GM19023 (cell line): ENCODE results near the gene STRIP2.
"Not testable (repeated sequence)": the region's sequence is repeated elsewhere in the genome, so short reads cannot be mapped to it uniquely, and the experiment has no call there.

ENCODE experiments used
- ATAC-seq: cut with Tn5 transposase; IDR thresholded peaks from one replicate; pipeline ENCODE4 v1.9.1; 2021; ENCODE audit warnings: mild to moderate bottlenecking, moderate library complexity; ENCODE audit not compliant: unreplicated experiment

Gene STRIP2

GRCh38 chr7:129453510-129454248, 19.4 kb downstream of the STRIP2 start:
- no peak for ATAC-seq

- ATAC-seq: no peak
Observed at GRCh38 chr7:129454249-129454551, 20.0 kb downstream of the STRIP2 start.

DNA sequence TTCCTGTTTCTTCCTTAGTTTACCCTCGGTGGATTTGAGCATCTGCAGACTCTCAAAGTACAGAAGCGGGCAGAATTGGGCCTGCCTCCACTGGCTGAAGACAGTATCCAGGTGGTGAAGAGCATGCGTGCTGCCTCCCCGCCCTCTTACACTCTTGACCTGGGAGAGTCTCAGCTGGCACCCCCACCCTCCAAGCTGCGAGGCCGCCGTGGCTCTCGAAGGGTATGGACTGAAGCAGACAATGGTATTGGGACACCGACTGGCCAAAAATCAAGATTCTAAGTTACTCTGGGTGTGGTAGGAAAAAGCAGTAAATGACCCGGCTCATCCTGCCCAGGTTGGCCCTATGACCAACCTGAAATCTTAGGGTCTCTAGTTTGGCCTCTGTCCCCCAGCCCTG, 22.2 kb downstream of the STRIP2 start:
- ATAC-seq: no peak

- ATAC-seq: no peak
Observed at GRCh38 chr7:129457101-129457500, 22.9 kb downstream of the STRIP2 start.

- ATAC-seq: no peak
Observed at GRCh38 chr7:129458171-129458570, 23.9 kb downstream of the STRIP2 start.

GRCh38 chr7:129461809-129462208, 27.6 kb downstream of the STRIP2 start:
- ATAC-seq: no peak

DNA sequence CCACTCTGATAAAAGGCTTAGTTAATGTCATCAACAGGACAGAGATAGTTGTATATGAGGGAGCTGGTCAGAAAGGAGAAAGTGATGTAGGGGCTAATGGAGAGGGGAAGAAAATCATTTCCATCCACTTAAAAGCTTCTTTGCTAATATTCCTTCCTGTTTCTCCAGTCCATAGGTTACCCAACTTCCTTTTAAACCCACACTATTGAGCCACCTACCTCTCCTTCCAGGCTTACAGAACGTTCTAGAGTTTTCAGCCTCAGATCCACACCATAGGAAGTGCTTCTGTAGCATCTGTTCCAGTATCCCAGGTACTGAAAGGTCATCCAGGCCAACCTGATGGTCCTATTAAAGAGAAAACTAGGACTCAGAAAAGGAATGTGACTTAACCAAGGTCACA, 28.2 kb downstream of the STRIP2 start:
- ATAC-seq: no peak

DNA sequence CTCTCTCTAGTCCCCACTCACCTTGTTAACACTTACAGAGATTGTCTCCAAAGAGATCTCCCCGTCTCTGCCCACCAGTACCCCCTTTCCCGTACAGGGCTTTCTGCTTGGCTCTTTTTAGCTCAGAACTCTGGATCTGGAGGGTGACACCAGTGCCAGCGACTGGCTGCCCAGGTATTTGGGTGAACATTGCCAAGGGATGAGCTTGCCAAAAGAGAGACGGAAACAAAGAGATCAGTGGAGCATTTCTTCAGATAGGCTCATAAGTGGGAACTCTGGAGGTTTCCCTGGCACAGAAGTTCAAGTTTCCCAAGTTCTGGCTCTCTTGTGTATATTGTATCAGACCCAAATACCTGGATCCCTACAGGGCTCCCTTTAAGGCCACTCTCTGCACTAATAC, 30.0 kb downstream of the STRIP2 start:
- no peak for ATAC-seq

DNA sequence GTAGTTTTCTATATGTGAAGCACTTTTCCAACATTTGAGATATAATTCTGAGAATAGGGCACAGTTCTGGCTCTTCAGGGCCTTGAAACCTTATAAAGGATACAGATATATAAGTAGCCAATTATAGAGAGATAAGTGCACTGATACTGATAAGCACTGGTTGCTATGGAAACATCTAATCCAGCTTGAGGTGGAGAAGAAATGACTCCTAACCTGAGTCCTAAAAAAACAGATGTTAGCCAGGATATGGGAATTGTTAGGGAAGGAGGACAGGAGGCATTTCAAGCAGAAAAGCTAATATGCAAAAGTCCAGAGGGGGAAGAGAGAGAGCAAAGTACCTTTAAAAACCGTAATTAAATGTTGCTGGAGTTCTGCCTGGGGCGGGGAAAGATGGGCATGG, 30.8 kb downstream of the STRIP2 start:
- ATAC-seq: no peak

DNA sequence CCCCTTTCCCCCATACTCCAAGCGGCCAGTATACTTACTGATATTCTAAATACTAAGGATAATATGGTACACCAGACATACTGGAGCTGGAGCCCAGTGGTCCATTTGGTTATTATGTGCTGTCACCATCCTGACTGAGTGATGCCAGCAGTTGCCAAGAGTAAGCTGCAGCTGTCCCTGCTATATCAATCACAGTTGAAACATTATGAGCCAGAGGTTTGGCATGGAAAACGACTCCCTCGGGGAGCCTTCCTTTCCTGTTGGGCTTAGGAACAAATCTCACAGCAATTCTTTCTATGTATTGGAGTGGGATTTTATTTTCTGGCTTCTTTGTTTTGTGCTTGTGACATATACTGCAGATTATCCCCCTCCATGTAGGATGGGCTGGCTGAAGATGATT, 32.6 kb downstream of the STRIP2 start:
- ATAC-seq: no peak

- ATAC-seq: no peak
Observed at GRCh38 chr7:129468087-129468486, 33.9 kb downstream of the STRIP2 start.

- no peak for ATAC-seq
Observed at GRCh38 chr7:129468547-129468946, 34.3 kb downstream of the STRIP2 start.

- ATAC-seq: no peak
Observed at GRCh38 chr7:129469930-129470329, 35.7 kb downstream of the STRIP2 start.

GRCh38 chr7:129470411-129470810, 36.2 kb downstream of the STRIP2 start:
- no peak for ATAC-seq

DNA sequence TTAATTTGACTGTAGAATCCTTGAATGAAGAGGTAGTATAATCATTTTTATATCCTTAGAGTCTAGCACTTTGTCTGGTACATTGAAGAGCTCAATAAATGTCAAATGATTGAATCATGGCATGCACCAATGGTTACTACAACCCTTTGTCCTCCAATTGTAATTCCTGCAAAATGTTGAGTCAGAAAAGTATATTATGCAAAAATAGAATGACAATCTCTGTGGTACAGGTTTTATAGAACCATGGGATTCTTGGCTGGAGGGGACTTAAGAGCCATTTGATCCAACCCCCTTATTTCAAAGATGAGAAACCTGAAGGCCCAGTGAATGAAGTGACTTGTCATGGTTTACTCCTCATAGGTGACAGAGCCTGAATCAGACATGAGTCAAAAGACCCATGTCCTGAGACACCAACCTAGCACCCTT, 37.2 kb downstream of the STRIP2 start:
- no peak for ATAC-seq

DNA sequence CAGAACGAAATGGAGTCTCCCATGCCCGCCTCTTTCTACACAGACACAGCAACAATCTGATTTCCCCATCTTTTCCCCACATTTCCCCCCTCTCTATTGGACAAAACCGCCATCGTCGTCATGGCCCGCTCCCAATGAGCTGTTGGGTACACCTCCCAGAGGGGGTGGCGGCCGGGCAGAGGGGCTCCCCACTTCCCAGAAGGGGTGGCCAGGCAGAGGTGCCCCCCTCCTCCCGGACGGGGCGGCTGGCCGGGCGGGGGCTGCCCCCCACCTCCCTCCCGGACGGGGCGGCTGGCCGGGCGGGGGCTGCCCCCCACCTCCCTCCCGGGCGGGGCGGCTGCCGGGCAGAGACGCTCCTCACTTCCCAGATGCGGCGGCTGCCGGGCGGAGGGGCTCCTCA, 41.7 kb downstream of the STRIP2 start:
- not testable (repeated sequence) for ATAC-seq

DNA sequence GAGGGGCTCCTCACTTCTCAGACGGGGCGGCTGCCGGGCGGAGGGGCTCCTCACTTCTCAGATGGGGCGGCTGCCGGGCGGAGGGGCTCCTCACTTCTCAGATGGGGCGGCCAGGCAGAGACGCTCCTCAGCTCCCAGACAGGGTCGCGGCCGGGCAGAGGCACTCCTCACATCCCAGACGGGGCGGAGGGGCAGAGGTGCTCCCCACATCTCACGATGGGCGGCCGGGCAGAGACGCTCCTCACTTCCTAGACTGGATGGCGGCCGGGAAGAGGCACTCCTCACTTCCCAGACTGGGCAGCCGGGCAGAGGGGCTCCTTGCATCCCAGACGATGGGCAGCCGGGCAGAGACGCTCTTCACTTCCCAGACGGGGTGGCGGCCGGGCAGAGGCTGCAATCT, 42.2 kb downstream of the STRIP2 start:
- ATAC-seq: not testable (repeated sequence)

DNA sequence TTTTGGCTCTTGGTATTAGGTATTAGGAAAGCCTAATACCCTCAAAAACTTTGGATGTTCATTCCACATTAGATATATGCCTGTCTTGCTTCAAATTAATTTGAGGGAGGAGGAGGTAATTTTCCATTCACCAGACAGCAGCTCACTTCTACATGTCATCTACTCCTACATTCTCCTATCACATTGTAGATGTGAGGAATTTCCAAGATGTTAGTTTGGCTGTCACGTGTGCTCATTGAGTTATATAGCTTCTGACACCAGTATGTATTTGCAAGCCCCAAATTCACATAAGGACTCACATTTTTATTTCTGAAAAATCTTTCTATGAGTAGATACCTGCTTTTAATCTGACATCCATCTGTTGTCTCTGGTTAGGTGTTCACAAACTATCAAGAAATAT, 45.6 kb downstream of the STRIP2 start:
- no peak for ATAC-seq

- no peak for ATAC-seq
Observed at GRCh38 chr7:129480674-129481363, 46.6 kb downstream of the STRIP2 start.

DNA sequence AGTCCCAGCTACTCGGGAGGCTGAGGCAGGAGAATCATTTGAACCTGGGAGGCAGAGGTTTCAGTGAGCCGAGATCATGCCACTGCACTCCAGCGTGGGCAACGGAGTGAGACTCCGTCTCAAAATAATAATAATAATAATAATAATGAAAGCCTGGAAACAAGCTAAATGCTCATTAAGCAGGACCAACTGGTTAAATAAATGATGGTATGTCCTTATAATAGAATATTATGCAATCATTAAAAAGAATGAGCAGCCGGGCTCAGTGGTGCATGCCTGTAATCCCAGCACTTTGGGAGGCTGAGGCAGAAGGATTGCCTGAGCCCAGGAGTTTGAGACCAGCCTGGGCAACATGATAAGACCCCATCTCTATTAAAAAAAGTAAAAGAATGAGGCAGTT, 47.1 kb downstream of the STRIP2 start:
- not testable (repeated sequence) for ATAC-seq

DNA sequence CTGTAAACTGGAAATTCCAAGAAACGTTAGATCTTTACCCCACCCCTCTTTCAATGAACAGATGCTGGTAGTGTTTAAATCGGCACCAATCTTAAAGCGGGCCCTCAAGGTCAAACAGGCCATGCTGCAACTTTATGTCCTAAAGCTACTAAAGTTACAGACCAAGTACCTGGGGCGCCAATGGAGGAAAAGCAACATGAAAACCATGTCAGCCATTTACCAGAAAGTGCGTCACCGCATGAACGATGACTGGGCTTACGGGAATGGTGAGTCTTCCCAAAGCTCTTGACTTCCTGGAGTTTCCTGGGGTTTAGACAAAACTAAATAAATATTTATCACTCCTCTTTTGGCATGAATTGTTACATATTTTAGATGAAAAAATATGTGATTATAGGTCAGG, 48.5 kb downstream of the STRIP2 start:
- no peak for ATAC-seq

GRCh38 chr7:129489491-129489890, 55.3 kb downstream of the STRIP2 start:
- no peak for ATAC-seq

DNA sequence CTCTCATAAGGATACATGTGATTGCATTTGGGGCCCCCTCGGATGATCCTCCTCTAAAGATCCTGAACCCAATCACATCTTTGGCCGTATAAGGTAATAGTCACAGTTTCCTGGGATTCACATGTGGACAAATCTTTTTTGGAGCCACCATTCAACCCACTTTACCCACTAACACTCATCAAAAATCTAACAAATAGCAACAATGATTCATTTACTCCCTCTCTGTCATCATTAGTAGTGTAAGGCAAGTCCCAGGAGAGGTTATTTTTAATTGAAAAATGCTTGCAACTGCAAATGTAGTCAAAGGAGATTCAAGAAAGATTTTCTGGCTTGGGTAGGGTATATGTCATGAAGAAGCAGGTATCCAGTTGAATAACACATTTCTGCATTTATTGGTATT, 58.2 kb downstream of the STRIP2 start:
- ATAC-seq: no peak
